Thyroid gland (tissue), 4 donors: ENCODE data around the gene EXOSC6.

Source experiments
- CTCF ChIP-seq, 6 experiments: fragments of 200-600 bp in 3 of 6; fragments of 450-650 bp in 3 of 6; sonication (generic) in 3 of 6; IDR thresholded peaks; one replicate each; pipeline ENCODE4 v1.5.1; 2016 to 2019; ENCODE audit warnings: antibody characterized with exemption in 6 of 6, mild to moderate bottlenecking in 2 of 6, inconsistent platforms in 1 of 6, moderate library complexity in 1 of 6
- POLR2A ChIP-seq, 2 donors: fragments of 450-650 bp; IDR thresholded peaks; one replicate each; pipeline ENCODE4 v1.6.1; 2017; ENCODE audit warnings: antibody characterized with exemption in 2 of 2, mild to moderate bottlenecking in 2 of 2, moderate library complexity in 1 of 2

- no peak for TF ChIP-seq POLR2A (IDR thresholded peaks at IDR 0.05)
- no peak for TF ChIP-seq CTCF (IDR thresholded peaks at IDR 0.05)
These were observed 42.8 kb upstream of the EXOSC6 start for GRCh38 chr16:70294385-70295025.
